Gastrocnemius medialis (tissue), 4 donors: Measurements from ENCODE around the gene PPP1R9B. TPM values are rescaled to one million over a fixed set of nuclear protein-coding genes. Genes with fewer than 3 reads are reported as not detected.

Experiments
- ATAC-seq, 2 donors: fragments of 150-250 bp; one replicate each; pipeline ENCODE4 v1.9.1; 2016
- DNase-seq, 2 donors: peaks; one replicate each; pipeline ENCODE4 v3.0.0-alpha.2; 2019
- H3K27ac ChIP-seq, 4 donors: fragments of 200-600 bp; sonication (generic); 1 replicate in 1 of 4; 2 replicates in 3 of 4; pipeline ENCODE4 v1.5.1; 2016 to 2018; ENCODE audit warnings: mild to moderate bottlenecking in 2 of 4, moderate library complexity in 1 of 4
- H3K27me3 ChIP-seq, 3 donors: fragments of 200-600 bp; sonication (generic) in 2 of 3; 1 replicate in 1 of 3; 2 replicates in 2 of 3; pipeline versions ENCODE4 v1.5.1 to v1.6.0; 2016 to 2019; ENCODE audit warnings: mild to moderate bottlenecking in 1 of 3, moderate library complexity in 1 of 3
- H3K36me3 ChIP-seq, 2 donors: fragments of 200-600 bp; sonication (generic) in 1 of 2; one replicate each; pipeline ENCODE4 v1.5.1; 2017 to 2018
- H3K4me1 ChIP-seq, 2 donors: fragments of 200-600 bp; sonication (generic) in 1 of 2; one replicate each; pipeline ENCODE4 v1.5.1; 2016 to 2017; ENCODE audit warnings: mild to moderate bottlenecking in 2 of 2
- H3K4me3 ChIP-seq, 4 donors: fragments of 200-600 bp; sonication (generic) in 3 of 4; 1 replicate in 1 of 4; 2 replicates in 3 of 4; pipeline ENCODE4 v1.5.1; 2016 to 2019; ENCODE audit warnings: mild to moderate bottlenecking in 2 of 4
- H3K9me3 ChIP-seq, 3 donors: fragments of 200-600 bp; sonication (generic) in 2 of 3; 1 replicate in 1 of 3; 2 replicates in 2 of 3; pipeline ENCODE4 v1.5.1; 2016 to 2019
- CTCF ChIP-seq, 5 experiments: fragments of 450-650 bp in 3 of 5; fragments of 200-600 bp in 2 of 5; sonication (generic) in 2 of 5; IDR thresholded peaks in 4 of 5; conservative IDR thresholded peaks in 1 of 5; 1 replicate in 4 of 5; 2 replicates in 1 of 5; pipeline ENCODE4 v1.5.1; 2016 to 2019; ENCODE audit warnings: antibody characterized with exemption in 5 of 5, mild to moderate bottlenecking in 3 of 5, moderate library complexity in 3 of 5
- POLR2A ChIP-seq, 2 donors: fragments of 450-650 bp; IDR thresholded peaks; one replicate each; pipeline ENCODE4 v1.6.1; 2017; ENCODE audit warnings: antibody characterized with exemption in 2 of 2, mild to moderate bottlenecking in 2 of 2, moderate library complexity in 2 of 2
- in situ Hi-C, 4 donors: fragments of 200-750 bp; cut with MboI; loops; one replicate each; pipeline versions ENCODE4 v1.15.0 to v1.8.0; 2017; ENCODE audit warnings: low sequenced_read_pairs in 4 of 4
- intact Hi-C: fragments of 100-400 bp; cut with DNase I; formaldehyde crosslinking; loops from one replicate; pipeline ENCODE4 v1.15.1; 2023; ENCODE audit warnings: low total_unique reads
- total RNA-seq, 4 donors: library from RNA; depleted of rRNA; stranded (reverse); fragments of >200 nt; gene quantifications; one replicate each; pipeline versions ENCODE4 v1.1.0 to v1.2.3, GENCODE V29; 2016

Gene PPP1R9B
- total RNA-seq, 4 donors from 2014 or later, result 4.7 to 18.8 (median 11.0) TPM

GRCh38 chr17:50172130-50172529, 21.7 kb upstream of the PPP1R9B start:
- peaks cover 0 to 34% of the 10 kb centered on the region in 2 donors for H3K36me3 ChIP-seq

GRCh38 chr17:50171371-50172071, 21.0 kb upstream of the PPP1R9B start:
- intact Hi-C loops, result no loop called here
- ATAC-seq, result peak in 1 of 2 donors; percentile 16
- in situ Hi-C loops, result loop anchor here in 1 of 4 donors (5.0 kb wide), 1 partner anchor 79 kb away; no protein-coding TSS in a partner anchor

More at GRCh38 chr17:50172130-50172529, 21.7 kb upstream of the PPP1R9B start:
- H3K9me3 ChIP-seq, result no peaks in the 10 kb centered on the region
- H3K27ac ChIP-seq, result peak overlapping the region; percentile 98 to 100 (median 99)
- H3K4me3 ChIP-seq, result no peak overlapping the region
- H3K27me3 ChIP-seq, result no peaks in the 10 kb centered on the region
- DNase-seq, result no peak
- no peak for TF ChIP-seq CTCF (IDR thresholded peaks at IDR 0.05 in 4 of 5, conservative IDR thresholded peaks at IDR 0.05 in 1 of 5)
- no peak for TF ChIP-seq POLR2A (IDR thresholded peaks at IDR 0.05)
- peaks cover 68 to 69% of the 10 kb centered on the region in 2 donors for H3K4me1 ChIP-seq
- in situ Hi-C loops, result loop anchor here in 1 of 4 donors (5.0 kb wide), 1 partner anchor 80 kb away; no protein-coding TSS in a partner anchor
- ATAC-seq, result no peak
- intact Hi-C loops, result no loop called here

GRCh38 chr17:50170662-50171370, 20.3 kb upstream of the PPP1R9B start:
- no peak for TF ChIP-seq CTCF (IDR thresholded peaks at IDR 0.05 in 4 of 5, conservative IDR thresholded peaks at IDR 0.05 in 1 of 5)
- peak; percentile 23 to 42 for TF ChIP-seq POLR2A (IDR thresholded peaks at IDR 0.05)
- no peak overlapping the region for H3K4me3 ChIP-seq
- in situ Hi-C loops, result loop anchor here in 1 of 4 donors (5.0 kb wide), 1 partner anchor 79 kb away; no protein-coding TSS in a partner anchor
- H3K27ac ChIP-seq, result peak overlapping the region; percentile 98 to 100 (median 99)
- peak; percentile 84 to 90 for DNase-seq
- no peaks in the 10 kb centered on the region for H3K9me3 ChIP-seq
- ATAC-seq, result peak; percentile 83 to 91
- H3K36me3 ChIP-seq, result peaks cover 0 to 31% of the 10 kb centered on the region in 2 donors
- intact Hi-C loops, result no loop called here
- no peaks in the 10 kb centered on the region for H3K27me3 ChIP-seq
- H3K4me1 ChIP-seq, result peaks cover 59 to 61% of the 10 kb centered on the region in 2 donors

More at GRCh38 chr17:50171371-50172071, 21.0 kb upstream of the PPP1R9B start:
- no peaks in the 10 kb centered on the region for H3K27me3 ChIP-seq
- peak in 1 of 2 donors; percentile 64 for DNase-seq
- H3K4me3 ChIP-seq, result no peak overlapping the region
- TF ChIP-seq POLR2A (IDR thresholded peaks at IDR 0.05) (no peak), CTCF (IDR thresholded peaks at IDR 0.05 in 4 of 5, conservative IDR thresholded peaks at IDR 0.05 in 1 of 5) (no peak)
- H3K4me1 ChIP-seq, result peaks cover 65 to 67% of the 10 kb centered on the region in 2 donors
- peaks cover 0 to 34% of the 10 kb centered on the region in 2 donors for H3K36me3 ChIP-seq
- H3K9me3 ChIP-seq, result no peaks in the 10 kb centered on the region
- peak overlapping the region; percentile 98 to 100 (median 99) for H3K27ac ChIP-seq

GRCh38 chr17:50169881-50170459, 19.5 kb upstream of the PPP1R9B start:
- DNase-seq (no peak), ATAC-seq (no peak)
- H3K27me3 ChIP-seq, result no peaks in the 10 kb centered on the region
- H3K36me3 ChIP-seq, result peaks cover 0 to 22% of the 10 kb centered on the region in 2 donors
- intact Hi-C loops (loop anchor here (5.0 to 10.0 kb wide), 2 partner anchors 38 to 695 kb away; partner anchors contain the start of genes SAMD14 and TOB1), in situ Hi-C loops (loop anchor here in 1 of 4 donors (5.0 kb wide), 1 partner anchor 78 kb away; no protein-coding TSS in a partner anchor)
- no peak overlapping the region for H3K4me3 ChIP-seq
- no peaks in the 10 kb centered on the region for H3K9me3 ChIP-seq
- H3K27ac ChIP-seq, result peak overlapping the region; percentile 98 to 100 (median 99)
- H3K4me1 ChIP-seq, result peaks cover 62 to 69% of the 10 kb centered on the region in 2 donors
- no peak for TF ChIP-seq POLR2A (IDR thresholded peaks at IDR 0.05)
- no peak for TF ChIP-seq CTCF (IDR thresholded peaks at IDR 0.05 in 4 of 5, conservative IDR thresholded peaks at IDR 0.05 in 1 of 5)
